NCI-H146 (cell line): ENCODE data around the gene VWA5B1.

Experiments
- DNase-seq: peaks from one replicate; lab custom pipeline; 2025; lab: John Stamatoyannopoulos, UW

Gene VWA5B1

GRCh38 chr1:20322081-20322824, 31.6 kb downstream of the VWA5B1 start:
- DNase-seq, result no peak

- no peak for DNase-seq
Observed at GRCh38 chr1:20322825-20323612, 32.3 kb downstream of the VWA5B1 start.

- no peak for DNase-seq
Observed at GRCh38 chr1:20323613-20323920, 32.9 kb downstream of the VWA5B1 start.

GRCh38 chr1:20324704-20325406, 34.2 kb downstream of the VWA5B1 start:
- DNase-seq, result no peak

GRCh38 chr1:20325407-20325843, 34.8 kb downstream of the VWA5B1 start:
- DNase-seq, result no peak

GRCh38 chr1:20325844-20326420, 35.3 kb downstream of the VWA5B1 start:
- DNase-seq, result no peak

- no peak for DNase-seq
Observed at GRCh38 chr1:20327467-20327866, 36.8 kb downstream of the VWA5B1 start.

GRCh38 chr1:20328201-20328600, 37.5 kb downstream of the VWA5B1 start:
- no peak for DNase-seq

GRCh38 chr1:20329793-20330542, 39.3 kb downstream of the VWA5B1 start:
- DNase-seq, result no peak

GRCh38 chr1:20334103-20334502, 43.4 kb downstream of the VWA5B1 start:
- DNase-seq, result no peak

GRCh38 chr1:20336105-20336605, 45.5 kb downstream of the VWA5B1 start:
- DNase-seq, result no peak

- no peak for DNase-seq
Observed at GRCh38 chr1:20337581-20337980, 46.9 kb downstream of the VWA5B1 start.

- DNase-seq, result no peak
Observed at GRCh38 chr1:20339811-20340457, 49.3 kb downstream of the VWA5B1 start.

- no peak for DNase-seq
Observed at GRCh38 chr1:20342294-20343148, 51.8 kb downstream of the VWA5B1 start.

GRCh38 chr1:20343149-20343937, 52.7 kb downstream of the VWA5B1 start:
- DNase-seq, result no peak

GRCh38 chr1:20343938-20344302, 53.2 kb downstream of the VWA5B1 start:
- DNase-seq, result no peak

GRCh38 chr1:20344738-20345137, 54.1 kb downstream of the VWA5B1 start:
- DNase-seq, result no peak

- no peak for DNase-seq
Observed at GRCh38 chr1:20345419-20345818, 54.7 kb downstream of the VWA5B1 start.

GRCh38 chr1:20346433-20346832, 55.8 kb downstream of the VWA5B1 start:
- no peak for DNase-seq
